ENCODE data around the gene TMEM255A. TPM values are rescaled to one million over a fixed set of nuclear protein-coding genes. Genes with fewer than 3 reads are reported as not detected.
A peak's percentile ranks its signal among the peaks of the same experiment; 100 is the strongest.

Gene TMEM255A
- total RNA-seq, 2 donors from 2014 or later, result 0.52 TPM; not detected in 1

- Histone ChIP-seq H3K27me3 (no peaks in the 10 kb centered on the region), H3K27ac (no peak overlapping the region), H3K4me1 (peaks cover 6% of the 10 kb centered on the region), H3K36me3 (replicated peaks in 1 of 2; ENCODE audit: insufficient read depth in 1 of 2, low read depth in 2 of 2) (no peaks in the 10 kb centered on the region), H3K9me3 (no peaks in the 10 kb centered on the region), H3K4me3 (no peak overlapping the region)
- intact Hi-C loops (cut with DNase I), result no loop called here
- DNase-seq, result no peak
- WGBS, 2 donors, result 52 to 70% methylated on average over 2 to 3 of the region's 3 CpGs
- TF ChIP-seq CTCF (IDR thresholded peaks at IDR 0.05), result no peak
- TF ChIP-seq POLR2A (IDR thresholded peaks at IDR 0.05), result no peak
- ATAC-seq, result no peak
These were observed 23.6 kb downstream of the TMEM255A start for GRCh38 chrX:120287513-120288112.

GRCh38 chrX:120286733-120287512 lies 24.3 kb downstream of the TMEM255A start:
- H3K9me3 ChIP-seq, result no peaks in the 10 kb centered on the region
- intact Hi-C loops (cut with DNase I), result no loop called here
- no peaks in the 10 kb centered on the region for H3K36me3 ChIP-seq (replicated peaks in 1 of 2; ENCODE audit: insufficient read depth in 1 of 2, low read depth in 2 of 2)
- H3K4me3 ChIP-seq, result no peak overlapping the region
- peaks cover 13% of the 10 kb centered on the region for H3K4me1 ChIP-seq
- ATAC-seq (no peak), DNase-seq (no peak)
- TF ChIP-seq POLR2A (IDR thresholded peaks at IDR 0.05) (no peak), CTCF (IDR thresholded peaks at IDR 0.05) (no peak)
- H3K27me3 ChIP-seq, result no peaks in the 10 kb centered on the region
- WGBS, 2 donors, result 88 to 100% methylated on average over 3 of the region's 4 CpGs
- H3K27ac ChIP-seq, result no peak overlapping the region

GRCh38 chrX:120282697-120283096 lies 28.6 kb downstream of the TMEM255A start:
- ATAC-seq (no peak), DNase-seq (no peak)
- Histone ChIP-seq H3K4me1 (peaks cover 16% of the 10 kb centered on the region), H3K36me3 (replicated peaks in 1 of 2; ENCODE audit: insufficient read depth in 1 of 2, low read depth in 2 of 2) (no peaks in the 10 kb centered on the region), H3K4me3 (no peak overlapping the region), H3K27me3 (no peaks in the 10 kb centered on the region), H3K27ac (peak overlapping the region in 1 of 4 donors; percentile 1), H3K9me3 (no peaks in the 10 kb centered on the region)
- 67 to 100% methylated on average over 1 of the region's 1 CpG for WGBS, 2 donors
- intact Hi-C loops (cut with DNase I), result no loop called here
- TF ChIP-seq POLR2A (IDR thresholded peaks at IDR 0.05) (no peak), CTCF (IDR thresholded peaks at IDR 0.05) (no peak)

GRCh38 chrX:120281761-120282160 lies 29.5 kb downstream of the TMEM255A start:
- H3K27ac ChIP-seq, result peak overlapping the region in 3 of 4 donors; percentile 1 to 61 (median 50)
- ATAC-seq (no peak), DNase-seq (no peak)
- H3K36me3 ChIP-seq (replicated peaks in 1 of 2; ENCODE audit: insufficient read depth in 1 of 2, low read depth in 2 of 2), result no peaks in the 10 kb centered on the region
- H3K4me3 ChIP-seq, result no peak overlapping the region
- intact Hi-C loops (cut with DNase I), result no loop called here
- no peaks in the 10 kb centered on the region for H3K9me3 ChIP-seq
- H3K27me3 ChIP-seq, result no peaks in the 10 kb centered on the region
- peaks cover 13% of the 10 kb centered on the region for H3K4me1 ChIP-seq
- TF ChIP-seq CTCF (IDR thresholded peaks at IDR 0.05), result no peak
- no peak for TF ChIP-seq POLR2A (IDR thresholded peaks at IDR 0.05)
- 8 to 26% methylated on average over 2 to 4 of the region's 4 CpGs for WGBS, 2 donors
